HEK293T (cell line): Measurements from ENCODE around the gene LRP1B.

Source experiments
- ARNT ChIP-seq: fragments of 450-650 bp; IDR thresholded peaks from 2 replicates; pipeline ENCODE4 v1.6.1; 2017; ENCODE audit warnings: mild to moderate bottlenecking
- FOXM1 ChIP-seq: fragments of 450-650 bp; IDR thresholded peaks from 2 replicates; pipeline ENCODE4 v1.6.1; 2017; ENCODE audit warnings: mild to moderate bottlenecking, borderline replicate concordance
- PKNOX1 ChIP-seq: fragments of 450-650 bp; IDR thresholded peaks from 2 replicates; pipeline ENCODE4 v1.6.1; 2016
- SUZ12 ChIP-seq: fragments of 450-650 bp; IDR thresholded peaks from 2 replicates; pipeline ENCODE4 v1.6.1; 2016; ENCODE audit warnings: mild to moderate bottlenecking
- TARDBP ChIP-seq: fragments of 450-650 bp; IDR thresholded peaks from 2 replicates; pipeline ENCODE4 v1.6.1; 2016

- no peak for TF ChIP-seq FOXM1
- TF ChIP-seq TARDBP: no peak
- no peak for TF ChIP-seq SUZ12
- TF ChIP-seq ARNT: no peak
- TF ChIP-seq PKNOX1: no peak
Observed at GRCh38 chr2:140200307-140200706, 1930.5 kb downstream of the LRP1B start.
